Esophagus muscularis mucosa (tissue), 3 donors: Measurements from ENCODE around the gene CCDC88C.

ENCODE experiments used
- POLR2A ChIP-seq: fragments of 450-650 bp; IDR thresholded peaks from one replicate; pipeline ENCODE4 v1.6.1; 2017; ENCODE audit warnings: antibody characterized with exemption, moderate library complexity, mild to moderate bottlenecking, low read depth
- POLR2AphosphoS5 ChIP-seq, 2 donors: sonication (generic); formaldehyde crosslinking; IDR thresholded peaks; one replicate each; pipeline ENCODE4 v1.6.1; 2017; ENCODE audit warnings: antibody characterized with exemption in 2 of 2
- TF ChIP-seq, protein P1 (sequence below), 3 experiments: fragments of 200-600 bp in 2 of 3; fragments of 450-650 bp in 1 of 3; sonication (generic) in 2 of 3; IDR thresholded peaks; one replicate each; pipeline ENCODE4 v1.5.1; 2017 to 2019; ENCODE audit warnings: antibody characterized with exemption in 3 of 3, mild to moderate bottlenecking in 2 of 3, moderate library complexity in 1 of 3

- TF ChIP-seq, protein P1, sequence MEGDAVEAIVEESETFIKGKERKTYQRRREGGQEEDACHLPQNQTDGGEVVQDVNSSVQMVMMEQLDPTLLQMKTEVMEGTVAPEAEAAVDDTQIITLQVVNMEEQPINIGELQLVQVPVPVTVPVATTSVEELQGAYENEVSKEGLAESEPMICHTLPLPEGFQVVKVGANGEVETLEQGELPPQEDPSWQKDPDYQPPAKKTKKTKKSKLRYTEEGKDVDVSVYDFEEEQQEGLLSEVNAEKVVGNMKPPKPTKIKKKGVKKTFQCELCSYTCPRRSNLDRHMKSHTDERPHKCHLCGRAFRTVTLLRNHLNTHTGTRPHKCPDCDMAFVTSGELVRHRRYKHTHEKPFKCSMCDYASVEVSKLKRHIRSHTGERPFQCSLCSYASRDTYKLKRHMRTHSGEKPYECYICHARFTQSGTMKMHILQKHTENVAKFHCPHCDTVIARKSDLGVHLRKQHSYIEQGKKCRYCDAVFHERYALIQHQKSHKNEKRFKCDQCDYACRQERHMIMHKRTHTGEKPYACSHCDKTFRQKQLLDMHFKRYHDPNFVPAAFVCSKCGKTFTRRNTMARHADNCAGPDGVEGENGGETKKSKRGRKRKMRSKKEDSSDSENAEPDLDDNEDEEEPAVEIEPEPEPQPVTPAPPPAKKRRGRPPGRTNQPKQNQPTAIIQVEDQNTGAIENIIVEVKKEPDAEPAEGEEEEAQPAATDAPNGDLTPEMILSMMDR (IDR thresholded peaks at IDR 0.05) = no peak
- TF ChIP-seq POLR2A (no peak), POLR2AphosphoS5 (IDR thresholded peaks at IDR 0.05) (no peak)
Observed at GRCh38 chr14:91225025-91225424, 192.6 kb downstream of the CCDC88C start.
